Measurements from ENCODE around the gene TUNAR. TPM values are rescaled to one million over a fixed set of nuclear protein-coding genes. Genes with fewer than 3 reads are reported as not detected.

TUNAR gene
- polyA plus RNA-seq, 10 donors, result 0.05 to 0.50 (median 0.16) TPM; not detected in 5

GRCh38 chr14:95911456-95911855 is 34.8 kb downstream of the TUNAR start:
- peak in 2 of 3 donors; percentile 4 to 6 for DNase-seq

- DNase-seq, result no peak
Measured at GRCh38 chr14:95915330-95915729, 38.7 kb downstream of the TUNAR start.

- DNase-seq, result no peak
Measured at GRCh38 chr14:95918466-95918865, 41.8 kb downstream of the TUNAR start.

GRCh38 chr14:95920769-95921438 is 44.3 kb downstream of the TUNAR start:
- DNase-seq, result no peak

- no peak for DNase-seq
Measured at GRCh38 chr14:95922080-95922479, 45.4 kb downstream of the TUNAR start.

GRCh38 chr14:95928751-95929150 is 52.1 kb downstream of the TUNAR start:
- DNase-seq, result no peak

GRCh38 chr14:95931384-95931783 is 54.8 kb downstream of the TUNAR start:
- no peak for DNase-seq

GRCh38 chr14:95935228-95935822 is 58.7 kb downstream of the TUNAR start:
- DNase-seq, result peak; percentile 13 to 57 (median 44)

- DNase-seq, result no peak
Measured at GRCh38 chr14:95936041-95936440, 59.4 kb downstream of the TUNAR start.

GRCh38 chr14:95939335-95939734 is 62.7 kb downstream of the TUNAR start:
- DNase-seq, result no peak

- DNase-seq, result no peak
Measured at GRCh38 chr14:95941897-95942296, 65.3 kb downstream of the TUNAR start.

GRCh38 chr14:95943699-95944098 is 67.1 kb downstream of the TUNAR start:
- no peak for DNase-seq

GRCh38 chr14:95944462-95944861 is 67.8 kb downstream of the TUNAR start:
- no peak for DNase-seq

GRCh38 chr14:95946867-95947266 is 70.2 kb downstream of the TUNAR start:
- DNase-seq, result peak in 1 of 3 donors; percentile 2

- DNase-seq, result no peak
Measured at GRCh38 chr14:95948558-95948981, 71.9 kb downstream of the TUNAR start.

- no peak for DNase-seq
Measured at GRCh38 chr14:95951359-95951758, 74.7 kb downstream of the TUNAR start.

- DNase-seq, result peak in 2 of 3 donors; percentile 13 to 29
Measured at GRCh38 chr14:95953111-95953724, 76.6 kb downstream of the TUNAR start.

GRCh38 chr14:95956601-95957460 is 80.2 kb downstream of the TUNAR start:
- DNase-seq, result no peak

GRCh38 chr14:95958105-95958504 is 81.5 kb downstream of the TUNAR start:
- no peak for DNase-seq

- no peak for DNase-seq
Measured at GRCh38 chr14:95959317-95959716, 82.7 kb downstream of the TUNAR start.

- no peak for DNase-seq
Measured at GRCh38 chr14:95961481-95961880, 84.8 kb downstream of the TUNAR start.

GRCh38 chr14:95964901-95965300 is 88.3 kb downstream of the TUNAR start:
- no peak for DNase-seq
